AG08396 (cell line): ENCODE measurements around the gene PFDN6.

Experiments used
- DNase-seq: peaks from one replicate; pipeline ENCODE4 v3.0.0; 2012; ENCODE audit warnings: low spot score, mixed read lengths

The PFDN6 gene

GRCh38 chr6:33295621-33296369 lies 6.4 kb downstream of the PFDN6 start:
- DNase-seq = no peak

- no peak for DNase-seq
These were observed 7.5 kb downstream of the PFDN6 start for GRCh38 chr6:33296797-33297405.

GRCh38 chr6:33297406-33297955 lies 8.1 kb downstream of the PFDN6 start:
- no peak for DNase-seq

- DNase-seq = peak; percentile 90
These were observed 8.8 kb downstream of the PFDN6 start for GRCh38 chr6:33297956-33298772.

GRCh38 chr6:33298773-33299236 lies 9.4 kb downstream of the PFDN6 start, which contains the start of gene RGL2:
Gene RGL2 (minus strand): TSS chr6:33298942. CDS start chr6:33298610, 332 bp downstream.
- peak; percentile 62 for DNase-seq

GRCh38 chr6:33299237-33299944 lies 10.0 kb downstream of the PFDN6 start:
- peak; percentile 90 for DNase-seq

GRCh38 chr6:33301877-33302276 lies 12.5 kb downstream of the PFDN6 start:
- DNase-seq = no peak

GRCh38 chr6:33304216-33304615 lies 14.8 kb downstream of the PFDN6 start:
- no peak for DNase-seq

- no peak for DNase-seq
These were observed 15.7 kb downstream of the PFDN6 start for GRCh38 chr6:33305052-33305451.

- DNase-seq = no peak
These were observed 17.0 kb downstream of the PFDN6 start for GRCh38 chr6:33306356-33306755.

GRCh38 chr6:33312361-33313104 lies 23.1 kb downstream of the PFDN6 start:
- DNase-seq = peak; percentile 57

- DNase-seq = peak; percentile 43
These were observed 23.8 kb downstream of the PFDN6 start for GRCh38 chr6:33313105-33313708.

GRCh38 chr6:33313709-33314514 lies 24.5 kb downstream of the PFDN6 start, which contains the start of gene TAPBP:
Gene TAPBP (minus strand): TSS chr6:33314078. CDS start chr6:33314041, 37 bp downstream.
- peak; percentile 70 for DNase-seq

- DNase-seq = peak; percentile 61
These were observed 25.1 kb downstream of the PFDN6 start for GRCh38 chr6:33314515-33314942.

GRCh38 chr6:33314943-33315792 lies 25.8 kb downstream of the PFDN6 start:
- DNase-seq = no peak

- DNase-seq = no peak
These were observed 26.6 kb downstream of the PFDN6 start for GRCh38 chr6:33315793-33316602.

GRCh38 chr6:33316603-33317418 lies 27.4 kb downstream of the PFDN6 start:
- DNase-seq = no peak
